Trophoblast cell (in vitro differentiated cells and primary cell): Measurements from ENCODE around the gene PIK3CG.
"Not testable (repeated sequence)": the region's sequence is repeated elsewhere in the genome, so short reads cannot be mapped to it uniquely, and the experiment has no call there.

Experiments
- DNase-seq, 2 donors: peaks; one replicate each; pipeline ENCODE4 v3.0.0-alpha.2; 2016
- H2AFZ ChIP-seq: 2 replicates; pipeline ENCODE4 v1.6.1; 2013; ENCODE audit warnings: low read length, moderate library complexity, mild to moderate bottlenecking; ENCODE audit not compliant: insufficient read depth, poor library complexity
- H2AK5ac ChIP-seq: 2 replicates; pipeline ENCODE4 v1.6.1; 2013; ENCODE audit warnings: mild to moderate bottlenecking, low read length
- H2BK120ac ChIP-seq: 2 replicates; pipeline ENCODE4 v1.6.1; 2013; ENCODE audit warnings: low read length, mild to moderate bottlenecking, moderate library complexity; ENCODE audit not compliant: insufficient read depth, poor library complexity
- H2BK12ac ChIP-seq: 2 replicates; pipeline ENCODE4 v1.6.1; 2013; ENCODE audit warnings: mild to moderate bottlenecking, low read length, moderate library complexity
- H2BK5ac ChIP-seq: 2 replicates; pipeline ENCODE4 v1.6.1; 2013; ENCODE audit warnings: low read length, low read depth, moderate library complexity, mild to moderate bottlenecking; ENCODE audit not compliant: poor library complexity
- H3K14ac ChIP-seq: 2 replicates; pipeline ENCODE4 v1.6.1; 2013; ENCODE audit warnings: mild to moderate bottlenecking, low read length
- H3K18ac ChIP-seq: 2 replicates; pipeline ENCODE4 v1.6.1; 2013; ENCODE audit warnings: mild to moderate bottlenecking, low read length
- H3K23ac ChIP-seq: 2 replicates; pipeline ENCODE4 v1.6.1; 2013; ENCODE audit warnings: low read length
- H3K27ac ChIP-seq: 2 replicates; pipeline ENCODE4 v1.5.1; 2013; ENCODE audit warnings: low read depth, mild to moderate bottlenecking, inconsistent platforms, low read length, moderate library complexity
- H3K27me3 ChIP-seq: 2 replicates; pipeline ENCODE4 v1.6.1; 2013; ENCODE audit warnings: inconsistent platforms, mild to moderate bottlenecking, low read length, moderate library complexity; ENCODE audit not compliant: insufficient read depth
- H3K36me3 ChIP-seq, 2 experiments: 1 replicate in 1 of 2; 2 replicates in 1 of 2; pipeline ENCODE4 v1.6.1; 2013; ENCODE audit warnings: low read length in 2 of 2, mild to moderate bottlenecking in 2 of 2, moderate library complexity in 1 of 2; ENCODE audit not compliant: insufficient read depth in 2 of 2, control insufficient read depth in 1 of 2
- H3K4ac ChIP-seq: 2 replicates; pipeline ENCODE4 v1.6.1; 2013; ENCODE audit warnings: low read depth, mild to moderate bottlenecking, low read length, moderate library complexity
- H3K4me1 ChIP-seq, 2 experiments: 1 replicate in 1 of 2; 2 replicates in 1 of 2; pipeline ENCODE4 v1.6.1; 2013; ENCODE audit warnings: low read length in 2 of 2, mild to moderate bottlenecking in 2 of 2, moderate library complexity in 1 of 2; ENCODE audit not compliant: insufficient read depth in 2 of 2, control insufficient read depth in 1 of 2
- H3K4me2 ChIP-seq: 2 replicates; pipeline ENCODE4 v1.6.1; 2013; ENCODE audit warnings: inconsistent platforms, mild to moderate bottlenecking, low read length, moderate library complexity
- H3K4me3 ChIP-seq: 2 replicates; pipeline ENCODE4 v1.5.1; 2013; ENCODE audit warnings: mild to moderate bottlenecking, low read depth, low read length, inconsistent platforms
- H3K79me1 ChIP-seq: one replicate; pipeline ENCODE4 v1.6.1; 2013; ENCODE audit warnings: low read length
- H3K79me2 ChIP-seq: 2 replicates; pipeline ENCODE4 v1.6.1; 2013; ENCODE audit warnings: low read length, mild to moderate bottlenecking; ENCODE audit not compliant: control insufficient read depth, insufficient read depth, poor library complexity
- H3K9ac ChIP-seq: 2 replicates; pipeline ENCODE4 v1.6.1; 2013; ENCODE audit warnings: mild to moderate bottlenecking, low read length
- H3K9me3 ChIP-seq: 2 replicates; pipeline ENCODE4 v1.6.1; 2013; ENCODE audit warnings: low read depth, mild to moderate bottlenecking, control low read depth, inconsistent platforms, low read length; ENCODE audit not compliant: insufficient read depth
- H4K12ac ChIP-seq: 2 replicates; pipeline ENCODE4 v1.6.1; 2013; ENCODE audit warnings: low read depth, mild to moderate bottlenecking, low read length, moderate library complexity
- H4K8ac ChIP-seq: 2 replicates; pipeline ENCODE4 v1.6.1; 2013; ENCODE audit warnings: low read depth, mild to moderate bottlenecking, low read length, moderate library complexity
- H4K91ac ChIP-seq: one replicate; pipeline ENCODE4 v1.6.1; 2013; ENCODE audit warnings: low read depth, mild to moderate bottlenecking, low read length, moderate library complexity
- WGBS: extraction: QIAGEN DNeasy Blood & Tissue Kit; methylation state at CpG from one replicate; pipeline ENCODE4 v1.1.7; 2013; ENCODE audit warnings: missing lambda C conversion rate; ENCODE audit not compliant: insufficient read length, insufficient coverage; ENCODE audit errors: extremely low coverage; 5-methylcytosine and 5-hydroxymethylcytosine counted together

PIK3CG gene

DNA sequence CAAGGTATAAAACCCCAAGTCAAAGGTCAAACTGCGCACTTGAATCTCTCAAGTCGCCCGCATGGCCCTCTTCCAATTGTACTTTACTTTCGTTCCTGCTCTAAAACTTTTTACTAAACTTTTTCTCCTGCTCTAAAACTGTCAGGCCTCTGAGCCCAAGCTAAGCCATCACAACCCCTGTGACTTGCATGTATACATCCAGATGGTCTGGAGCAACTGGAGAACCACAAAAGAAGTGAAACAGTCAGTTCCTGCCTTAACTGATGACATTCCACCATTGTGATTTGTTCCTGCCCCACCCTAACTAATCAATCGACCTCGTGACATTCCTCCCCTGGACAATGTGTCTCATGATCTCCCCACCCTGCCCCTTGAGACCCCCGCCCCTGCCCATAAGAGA lies 35.6 kb upstream of the PIK3CG start:
- H3K36me3 ChIP-seq, result peaks cover 0 to 2% of the 10 kb centered on the region in 2 experiments
- H3K9ac ChIP-seq, result no peak overlapping the region
- no peak overlapping the region for H3K4me3 ChIP-seq
- H3K9me3 ChIP-seq, result peaks cover 8% of the 10 kb centered on the region
- H3K27me3 ChIP-seq, result no peaks in the 10 kb centered on the region
- H3K4me1 ChIP-seq, result no peaks in the 10 kb centered on the region
- WGBS, result no CpG with 5 or more reads among the region's 7 CpGs
- no peak overlapping the region for H4K91ac ChIP-seq
- no peak overlapping the region for H2AFZ ChIP-seq
- no peak overlapping the region for H4K8ac ChIP-seq
- H3K79me1 ChIP-seq, result no peaks in the 10 kb centered on the region
- no peak for DNase-seq
- no peaks in the 10 kb centered on the region for H3K79me2 ChIP-seq
- no peak overlapping the region for H3K18ac ChIP-seq
- no peak overlapping the region for H2AK5ac ChIP-seq
- no peak overlapping the region for H3K4ac ChIP-seq
- H3K14ac ChIP-seq, result no peak overlapping the region
- H2BK5ac ChIP-seq, result no peak overlapping the region
- no peak overlapping the region for H2BK12ac ChIP-seq
- no peak overlapping the region for H3K23ac ChIP-seq
- no peak overlapping the region for H3K27ac ChIP-seq
- H4K12ac ChIP-seq, result no peak overlapping the region
- H3K4me2 ChIP-seq, result no peak overlapping the region
- H2BK120ac ChIP-seq, result no peak overlapping the region

DNA sequence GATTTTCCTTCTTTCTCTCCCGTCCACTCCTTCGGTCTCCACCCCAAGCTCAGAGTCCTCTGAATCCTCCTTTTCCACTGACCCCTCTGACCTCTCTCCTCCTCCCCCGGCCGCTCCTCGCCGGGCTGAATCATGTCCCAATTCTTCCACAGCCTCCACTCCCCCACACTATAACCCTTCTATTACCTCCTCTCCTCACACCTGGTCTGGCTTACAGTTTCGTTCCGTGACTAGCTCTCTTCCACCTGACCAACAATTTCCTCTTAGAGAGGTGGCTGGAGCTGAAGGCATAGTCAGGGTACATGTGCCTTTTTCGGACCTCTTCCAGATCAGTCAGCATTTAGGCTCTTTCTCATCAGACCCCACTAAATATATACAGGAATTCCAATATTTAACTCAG lies 34.2 kb upstream of the PIK3CG start:
- H3K36me3 ChIP-seq, H2AK5ac ChIP-seq, H3K4me1 ChIP-seq, H3K18ac ChIP-seq, H2BK5ac ChIP-seq, H3K9me3 ChIP-seq, H3K27ac ChIP-seq, H3K4me2 ChIP-seq, H4K91ac ChIP-seq, H4K8ac ChIP-seq, H3K9ac ChIP-seq, H3K79me2 ChIP-seq, H2AFZ ChIP-seq, H3K4ac ChIP-seq, H3K79me1 ChIP-seq, DNase-seq, H3K23ac ChIP-seq, H3K14ac ChIP-seq, H2BK120ac ChIP-seq, H3K4me3 ChIP-seq, H2BK12ac ChIP-seq, H4K12ac ChIP-seq, H3K27me3 ChIP-seq: not testable (repeated sequence)
- WGBS, result no CpG with 5 or more reads among the region's 9 CpGs

GRCh38 chr7:106836816-106837215 lies 28.3 kb upstream of the PIK3CG start:
- Histone ChIP-seq H4K8ac (no peak overlapping the region), H3K9ac (no peak overlapping the region), H3K79me2 (no peaks in the 10 kb centered on the region), H2AK5ac (no peak overlapping the region), H3K4me1 (peaks cover 4% of the 10 kb centered on the region in 2 experiments), H3K23ac (no peak overlapping the region), H3K4me3 (no peak overlapping the region), H3K18ac (no peak overlapping the region), H3K14ac (no peak overlapping the region), H2BK5ac (no peak overlapping the region), H3K36me3 (no peaks in the 10 kb centered on the region), H4K91ac (no peak overlapping the region), H3K4me2 (no peak overlapping the region), H3K4ac (no peak overlapping the region), H2AFZ (no peak overlapping the region), H3K27me3 (no peaks in the 10 kb centered on the region), H4K12ac (no peak overlapping the region), H2BK120ac (no peak overlapping the region), H2BK12ac (no peak overlapping the region), H3K27ac (no peak overlapping the region), H3K79me1 (peaks cover 4% of the 10 kb centered on the region), H3K9me3 (no peaks in the 10 kb centered on the region)
- no CpG with 5 or more reads among the region's 2 CpGs for WGBS
- no peak for DNase-seq

DNA sequence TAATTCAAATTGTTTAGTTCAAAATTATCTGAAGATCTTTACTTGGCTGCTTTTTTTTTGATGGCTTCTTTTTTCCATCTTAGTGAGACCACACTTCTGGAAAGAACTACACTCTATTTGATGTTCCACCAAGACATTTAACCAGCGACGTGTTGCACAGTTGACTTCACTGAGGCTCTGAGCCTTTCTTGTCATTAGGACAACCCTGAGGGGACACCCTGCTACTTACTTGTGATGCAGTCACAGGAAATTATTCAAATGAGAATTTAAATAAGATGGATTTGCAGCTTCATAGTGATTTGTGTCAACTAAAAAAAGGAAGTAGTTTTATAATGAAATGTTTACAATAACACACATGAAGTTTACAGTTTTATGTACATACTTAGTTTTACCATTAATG lies 25.6 kb upstream of the PIK3CG start:
- Histone ChIP-seq H2BK12ac (no peak overlapping the region), H4K91ac (no peak overlapping the region), H3K4ac (no peak overlapping the region), H3K18ac (no peak overlapping the region), H2AK5ac (no peak overlapping the region), H3K9ac (no peak overlapping the region), H3K4me1 (peaks cover 15 to 21% of the 10 kb centered on the region in 2 experiments), H3K4me2 (no peak overlapping the region), H3K79me2 (no peaks in the 10 kb centered on the region), H2BK120ac (no peak overlapping the region), H3K36me3 (no peaks in the 10 kb centered on the region), H3K23ac (no peak overlapping the region), H3K27me3 (no peaks in the 10 kb centered on the region), H2AFZ (no peak overlapping the region), H4K8ac (no peak overlapping the region), H3K4me3 (no peak overlapping the region), H3K27ac (no peak overlapping the region), H3K79me1 (peaks cover 15% of the 10 kb centered on the region), H3K14ac (no peak overlapping the region), H4K12ac (no peak overlapping the region), H3K9me3 (no peaks in the 10 kb centered on the region), H2BK5ac (no peak overlapping the region)
- DNase-seq, result no peak
- WGBS, result no CpG with 5 or more reads among the region's 2 CpGs
